HepG2 (cell line): ENCODE measurements around the gene EPO. TPM values are rescaled to one million over a fixed set of nuclear protein-coding genes. Genes with fewer than 3 reads are reported as not detected.

Experiments
- ATAC-seq: fragments of 200-7000 bp; cut with Tn5 transposase; 3 replicates; pipeline ENCODE4 v1.9.1; 2020; ENCODE audit warnings: mild to moderate bottlenecking, moderate library complexity
- BruUV-seq: library from RNA; stranded (reverse); fragments of 400-500 nt; replicated peaks from 2 replicates; lab custom pipeline; 2021; lab: Mats Ljungman, UMichigan
- CTCF ChIA-PET: fragments of 300-600 bp; formaldehyde crosslinking; extraction: SDS; loops from one replicate; lab custom pipeline; 2021; ENCODE audit warnings: low total read pairs, inconsistent platforms, low intra/inter-chr PET ratio; lab: Yijun Ruan, JAX
- POLR2A ChIA-PET: fragments of 350-600 bp; sonication (Branson Sonifier 250); formaldehyde crosslinking; loops from one replicate; lab custom pipeline; 2020; ENCODE audit warnings: antibody characterized with exemption, inconsistent platforms; lab: Yijun Ruan, JAX
- DNase-seq: peaks from one replicate; pipeline ENCODE4 v3.0.0-alpha.2; 2015; ENCODE audit warnings: low spot score
- FAIRE-seq: peaks from 3 replicates; lab custom pipeline; 2011; peaks lifted over from hg19 to GRCh38; lab: Jason Lieb, UNC
- H2AFZ ChIP-seq: one replicate; pipeline ENCODE4 v1.6.1; 2011; ENCODE audit warnings: low read length, inconsistent platforms
- H3K27ac ChIP-seq: fragments of 300-600 bp; 3 replicates; pipeline ENCODE4 v1.8.0; 2011; ENCODE audit warnings: mixed run types, mild to moderate bottlenecking, mixed read lengths, low read length, inconsistent platforms; ENCODE audit not compliant: insufficient read depth; ENCODE audit errors: extremely low read length
- H3K27me3 ChIP-seq, 2 experiments: fragments of 200-600 bp in 1 of 2; 2 replicates in 1 of 2; 3 replicates in 1 of 2; pipeline versions ENCODE4 v1.6.0 to v1.8.0; 2011; ENCODE audit warnings: low read length in 2 of 2, mild to moderate bottlenecking in 2 of 2, moderate library complexity in 2 of 2, inconsistent platforms in 1 of 2; ENCODE audit not compliant: insufficient read depth in 2 of 2, control insufficient read depth in 1 of 2
- H3K36me3 ChIP-seq, 2 experiments: fragments of 200-600 bp in 1 of 2; replicated peaks in 1 of 2; 2 replicates in 1 of 2; 3 replicates in 1 of 2; pipeline versions ENCODE4 v1.5.1 to v1.8.0; 2011; ENCODE audit warnings: low read length in 2 of 2, inconsistent platforms in 1 of 2; ENCODE audit not compliant: insufficient read depth in 2 of 2, control insufficient read depth in 1 of 2
- H3K4me1 ChIP-seq: 2 replicates; pipeline ENCODE4 v1.5.1; 2012; ENCODE audit warnings: low read length, inconsistent platforms; ENCODE audit not compliant: insufficient read depth
- H3K4me2 ChIP-seq: 2 replicates; pipeline ENCODE4 v1.6.0; 2011; ENCODE audit warnings: low read depth, low read length, inconsistent platforms
- H3K4me3 ChIP-seq, 3 experiments: fragments of 200-600 bp in 1 of 3; sonication (generic), shearing (Covaris generic) in 1 of 3; replicated peaks in 1 of 3; 2 replicates each; pipeline ENCODE4 v1.5.1; 2011 to 2016; ENCODE audit warnings: low read length in 3 of 3, inconsistent platforms in 2 of 3, low read depth in 2 of 3, mild to moderate bottlenecking in 2 of 3, control low read depth in 1 of 3, mixed read lengths in 1 of 3; ENCODE audit not compliant: insufficient read depth in 1 of 3
- H3K79me2 ChIP-seq: one replicate; pipeline ENCODE4 v1.6.1; 2011; ENCODE audit warnings: low read length, inconsistent platforms; ENCODE audit not compliant: insufficient read depth
- H3K9ac ChIP-seq: 2 replicates; pipeline ENCODE4 v1.6.0; 2011; ENCODE audit warnings: mild to moderate bottlenecking, low read depth, low read length, inconsistent platforms; ENCODE audit not compliant: insufficient read depth
- H3K9me3 ChIP-seq: 2 replicates; pipeline ENCODE4 v1.5.1; 2012; ENCODE audit warnings: mild to moderate bottlenecking, low read length
- H4K20me1 ChIP-seq: 2 replicates; pipeline ENCODE4 v1.6.0; 2011; ENCODE audit warnings: inconsistent platforms, mild to moderate bottlenecking, low read length, moderate library complexity; ENCODE audit not compliant: insufficient read depth
- ATAD3A ChIP-seq: sonication (generic); formaldehyde crosslinking; IDR thresholded peaks from 2 replicates; pipeline ENCODE4 v1.4.0; 2020; ENCODE audit warnings: missing genetic modification reagents
- ATF7 ChIP-seq, 2 experiments: fragments of 450-650 bp in 1 of 2; sonication (generic) in 1 of 2; formaldehyde crosslinking in 1 of 2; IDR thresholded peaks; 2 replicates each; pipeline versions ENCODE4 v1.4.0 to v1.6.1; 2016 to 2020; ENCODE audit warnings: antibody characterized with exemption in 1 of 2, mild to moderate bottlenecking in 1 of 2, missing genetic modification reagents in 1 of 2
- BRD4 ChIP-seq: sonication (generic); formaldehyde crosslinking; IDR thresholded peaks from 2 replicates; pipeline ENCODE4 v1.4.0; 2020; ENCODE audit warnings: missing genetic modification reagents
- CCAR2 ChIP-seq: fragments of 200-400 bp; formaldehyde crosslinking; optimal IDR thresholded peaks from 2 replicates; pipeline ENCODE3; 2018; ENCODE audit warnings: low read depth, mild to moderate bottlenecking, low read length, moderate library complexity
- FIP1L1 ChIP-seq: fragments of 200-400 bp; formaldehyde crosslinking; IDR thresholded peaks from 2 replicates; pipeline ENCODE4 v1.6.1; 2018; ENCODE audit warnings: low read depth, mild to moderate bottlenecking, low read length, moderate library complexity, borderline replicate concordance; ENCODE audit not compliant: insufficient read depth
- HDAC1 ChIP-seq: sonication (generic); formaldehyde crosslinking; IDR thresholded peaks from 2 replicates; pipeline ENCODE4 v1.5.1; 2020; ENCODE audit warnings: mild to moderate bottlenecking, missing genetic modification reagents
- HHEX ChIP-seq: IDR thresholded peaks from 2 replicates; pipeline ENCODE4 v1.6.1; 2016; ENCODE audit warnings: control low read depth
- HMG20B ChIP-seq: conservative IDR thresholded peaks from 2 replicates; pipeline ENCODE4 v1.6.1; 2016; ENCODE audit warnings: missing genetic modification reagents, missing compliant biosample characterization
- LCORL ChIP-seq, 2 experiments: fragments of 450-650 bp in 1 of 2; sonication (generic) in 1 of 2; formaldehyde crosslinking in 1 of 2; IDR thresholded peaks; 2 replicates each; pipeline versions ENCODE4 v1.5.0 to v1.6.1; 2017 to 2020; ENCODE audit warnings: antibody characterized with exemption in 1 of 2, missing genetic modification reagents in 1 of 2
- MAX ChIP-seq: IDR thresholded peaks from 2 replicates; pipeline ENCODE4 v1.6.1; 2012; ENCODE audit warnings: inconsistent platforms
- MAZ ChIP-seq, 2 experiments: sonication (generic) in 1 of 2; formaldehyde crosslinking in 1 of 2; IDR thresholded peaks; 2 replicates each; pipeline versions ENCODE4 v1.5.0 to v1.6.1; 2012 to 2020; ENCODE audit warnings: low read depth in 2 of 2, mild to moderate bottlenecking in 2 of 2, borderline replicate concordance in 1 of 2, improper control_type of control experiment in 1 of 2, low read length in 1 of 2, missing genetic modification reagents in 1 of 2, moderate library complexity in 1 of 2
- NFE2L1 ChIP-seq: sonication (generic); formaldehyde crosslinking; IDR thresholded peaks from 2 replicates; pipeline ENCODE4 v1.4.0; 2020; ENCODE audit warnings: missing genetic modification reagents, mild to moderate bottlenecking, borderline replicate concordance
- POGZ ChIP-seq: sonication (generic); formaldehyde crosslinking; IDR thresholded peaks from 2 replicates; pipeline ENCODE4 v1.4.0; 2020; ENCODE audit warnings: mild to moderate bottlenecking, missing genetic modification reagents
- SMAD1 ChIP-seq: sonication (generic); formaldehyde crosslinking; IDR thresholded peaks from 2 replicates; pipeline ENCODE4 v1.4.0; 2020; ENCODE audit warnings: missing genetic modification reagents, low read depth, mild to moderate bottlenecking, borderline replicate concordance
- SMYD3 ChIP-seq: sonication (generic); formaldehyde crosslinking; IDR thresholded peaks from 2 replicates; pipeline ENCODE4 v1.8.1; 2023; ENCODE audit warnings: mild to moderate bottlenecking, missing genetic modification reagents
- SRSF4 ChIP-seq: fragments of 200-400 bp; formaldehyde crosslinking; IDR thresholded peaks from one replicate; pipeline ENCODE4 v1.6.1; 2018; ENCODE audit warnings: mild to moderate bottlenecking, low read depth, low read length, moderate library complexity; ENCODE audit not compliant: poor library complexity, severe bottlenecking
- ZBTB21 ChIP-seq: sonication (generic); formaldehyde crosslinking; IDR thresholded peaks from 2 replicates; pipeline ENCODE4 v1.4.0; 2020; ENCODE audit warnings: missing genetic modification reagents
- ZNF275 ChIP-seq: sonication (generic); formaldehyde crosslinking; IDR thresholded peaks from 2 replicates; pipeline ENCODE4 v1.8.0; 2022; ENCODE audit warnings: missing genetic modification reagents, mild to moderate bottlenecking, inconsistent platforms, borderline replicate concordance
- ZNF329 ChIP-seq: sonication (generic); formaldehyde crosslinking; IDR thresholded peaks from 2 replicates; pipeline ENCODE4 v1.9.0; 2021; ENCODE audit warnings: low read depth, mild to moderate bottlenecking, missing genetic modification reagents
- ZNF350 ChIP-seq: sonication (generic); formaldehyde crosslinking; IDR thresholded peaks from 2 replicates; pipeline ENCODE4 v1.4.0; 2020; ENCODE audit warnings: mild to moderate bottlenecking, low read depth, missing genetic modification reagents, borderline replicate concordance
- ZNF552 ChIP-seq: sonication (generic); formaldehyde crosslinking; IDR thresholded peaks from 2 replicates; pipeline ENCODE4 v1.9.0; 2022; ENCODE audit warnings: missing genetic modification reagents, mild to moderate bottlenecking, borderline replicate concordance
- ZNF660 ChIP-seq: sonication (generic); formaldehyde crosslinking; IDR thresholded peaks from 2 replicates; pipeline ENCODE4 v1.5.1; 2020; ENCODE audit warnings: mild to moderate bottlenecking, low read depth, missing genetic modification reagents, borderline replicate concordance
- ZNF709 ChIP-seq: sonication (generic); formaldehyde crosslinking; IDR thresholded peaks from 2 replicates; pipeline ENCODE4 v1.5.0; 2020; ENCODE audit warnings: mild to moderate bottlenecking, missing genetic modification reagents
- WGBS: methylation state at CpG from one replicate; pipeline ENCODE4 v1.1.6; 2017; ENCODE audit warnings: low lambda C conversion rate; 5-methylcytosine and 5-hydroxymethylcytosine counted together
- in situ Hi-C: cut with HindIII; loops from 2 replicates; pipeline ENCODE4 v1.10.0; 2017; ENCODE audit warnings: low pct_unique_long_range_greater_than_20kb; ENCODE audit not compliant: extremely low pct_ligation_motif_present
- intact Hi-C: fragments of 100-400 bp; cut with micrococcal nuclease; formaldehyde crosslinking; loops from one replicate; pipeline ENCODE4 v1.10.0; 2022; ENCODE audit not compliant: unreplicated experiment
- polyA plus RNA-seq, 8 experiments: library from polyadenylated mRNA; depleted of rRNA in 3 of 8; stranded (reverse) in 7 of 8; unstranded in 1 of 8; fragments of >200 nt; fragmentation: Illumina TruSeq in 4 of 8; extraction: Trizol in 4 of 8; gene quantifications; 2 replicates each; pipeline versions ENCODE4 v1.2.1 to v1.2.3, GENCODE V29; 2011 to 2016; ENCODE audit warnings: low read depth in 4 of 8, missing spikeins in 1 of 8, mixed read lengths in 1 of 8; ENCODE audit not compliant: insufficient read depth in 1 of 8
- total RNA-seq, 5 experiments: library from RNA; depleted of rRNA; stranded (reverse); fragments of >200 nt; fragmentation: Illumina TruSeq; extraction: Trizol; gene quantifications; 2 replicates each; pipeline ENCODE4 v1.2.3, GENCODE V29; 2016; ENCODE audit warnings: low read depth in 1 of 5

Gene EPO
- total and polyA plus RNA-seq, 2 of the 13 experiments (the other 11 are each of a cell fraction or from before 2014, with no cell fraction given) = 10.3 to 25.7 TPM

GRCh38 chr7:100723732-100724275, 3.5 kb downstream of the EPO start:
- peak; percentile 44 for DNase-seq
- TF ChIP-seq SMAD1 (0 out of 2 replicates have a peak, but pooled peaks have one; percentile 41), ZNF275 (no peak), ATF7 (IDR thresholded peaks at IDR 0.05) (no peak), ATF7 (CRISPR knock-in tag; IDR thresholded peaks at IDR 0.05) (0 out of 2 replicates have a peak, but pooled peaks have one; percentile 20), ZNF709 (CRISPR knock-in tag) (no peak), MAZ (IDR thresholded peaks at IDR 0.05; ENCODE audit: borderline replicate concordance, low read depth, low read length) (no peak), MAZ (CRISPR knock-in tag; IDR thresholded peaks at IDR 0.05; ENCODE audit: low read depth) (no peak), ZNF350 (0 out of 2 replicates have a peak, but pooled peaks have one; percentile 41), HMG20B (no peak), MAX (peak; percentile 77), SMYD3 (CRISPR knock-in tag) (no peak), HDAC1 (CRISPR knock-in tag) (peak; percentile 83), ZBTB21 (CRISPR knock-in tag) (no peak), HHEX (no peak), ZNF329 (CRISPR knock-in tag) (no peak), BRD4 (CRISPR knock-in tag) (peak; percentile 41; the same call in 1 of the 2 replicates), SRSF4 (no peak), LCORL (IDR thresholded peaks at IDR 0.05) (no peak), LCORL (CRISPR knock-in tag; IDR thresholded peaks at IDR 0.05) (peak; percentile 96), ATAD3A (CRISPR knock-in tag) (no peak), CCAR2 (no peak), FIP1L1 (no peak), POGZ (CRISPR knock-in tag) (peak; percentile 53), ZNF660 (no peak), NFE2L1 (CRISPR knock-in tag) (no peak), ZNF552 (no peak)

More at GRCh38 chr7:100723732-100724275, 3.5 kb downstream of the EPO start:
- intact Hi-C loops (no loop called here), in situ Hi-C loops (no loop called here)
- POLR2A ChIA-PET = interaction anchor here (5.9 kb wide), 1 partner anchor 17 kb away, joined by 59 read pairs; the partner anchor contains the start of gene POP7
- Histone ChIP-seq H3K9me3 (no peaks in the 10 kb centered on the region), H3K79me2 (peaks cover 9% of the 10 kb centered on the region), H3K4me3 (peak overlapping the region in 2 of 3 experiments; percentile 25 to 46; a peak in 2 of 6 replicates), H3K9ac (peak overlapping the region; percentile 15; the same call in 1 of the 2 replicates), H2AFZ (no peak overlapping the region), H3K4me2 (peak overlapping the region; percentile 92), H3K36me3 (no peaks in the 10 kb centered on the region), H3K4me1 (peaks cover 94% of the 10 kb centered on the region), H3K27ac (peak overlapping the region; percentile 44), H3K27me3 (no peaks in the 10 kb centered on the region; a peak in 1 of 5 replicates), H4K20me1 (no peaks in the 10 kb centered on the region)
- FAIRE-seq (no peak), ATAC-seq (peak; percentile 21)
- CTCF ChIA-PET = interaction anchor here (4.6 kb wide), 1 partner anchor 19 kb away, joined by 37 read pairs; the partner anchor contains the start of gene POP7
- WGBS = 69% methylated on average over 8 of the region's 16 CpGs
- no TSS peak for BruUV-seq
